BE2C (cell line): ENCODE results near the gene ADCK1.
A peak's percentile ranks its signal among the peaks of the same experiment; 100 is the strongest.
"Not testable (repeated sequence)": the region's sequence is repeated elsewhere in the genome, so short reads cannot be mapped to it uniquely, and the experiment has no call there.

Experiments used
- DNase-seq: peaks from one replicate; pipeline ENCODE4 v3.0.0-alpha.2; 2020
- H3K27me3 ChIP-seq: fragments of 250-450 bp; sonication (Bioruptor Pico); 2 replicates; pipeline ENCODE4 v1.5.1; 2020; ENCODE audit warnings: mild to moderate bottlenecking
- H3K36me3 ChIP-seq: fragments of 250-450 bp; sonication (Bioruptor Pico); 2 replicates; pipeline ENCODE4 v1.5.1; 2020; ENCODE audit warnings: mild to moderate bottlenecking
- H3K4me1 ChIP-seq: fragments of 250-450 bp; sonication (Bioruptor Pico); 2 replicates; pipeline ENCODE4 v1.5.1; 2020
- H3K4me3 ChIP-seq: 2 replicates; pipeline ENCODE4 v1.5.1; 2011; ENCODE audit warnings: low read depth, low read length
- H3K9me3 ChIP-seq: fragments of 250-450 bp; sonication (Bioruptor Pico); 2 replicates; pipeline ENCODE4 v1.5.1; 2020
- CTCF ChIP-seq: IDR thresholded peaks from 2 replicates; pipeline ENCODE4 v1.5.1; 2012; ENCODE audit warnings: mild to moderate bottlenecking, low read depth, low read length

The ADCK1 gene

DNA sequence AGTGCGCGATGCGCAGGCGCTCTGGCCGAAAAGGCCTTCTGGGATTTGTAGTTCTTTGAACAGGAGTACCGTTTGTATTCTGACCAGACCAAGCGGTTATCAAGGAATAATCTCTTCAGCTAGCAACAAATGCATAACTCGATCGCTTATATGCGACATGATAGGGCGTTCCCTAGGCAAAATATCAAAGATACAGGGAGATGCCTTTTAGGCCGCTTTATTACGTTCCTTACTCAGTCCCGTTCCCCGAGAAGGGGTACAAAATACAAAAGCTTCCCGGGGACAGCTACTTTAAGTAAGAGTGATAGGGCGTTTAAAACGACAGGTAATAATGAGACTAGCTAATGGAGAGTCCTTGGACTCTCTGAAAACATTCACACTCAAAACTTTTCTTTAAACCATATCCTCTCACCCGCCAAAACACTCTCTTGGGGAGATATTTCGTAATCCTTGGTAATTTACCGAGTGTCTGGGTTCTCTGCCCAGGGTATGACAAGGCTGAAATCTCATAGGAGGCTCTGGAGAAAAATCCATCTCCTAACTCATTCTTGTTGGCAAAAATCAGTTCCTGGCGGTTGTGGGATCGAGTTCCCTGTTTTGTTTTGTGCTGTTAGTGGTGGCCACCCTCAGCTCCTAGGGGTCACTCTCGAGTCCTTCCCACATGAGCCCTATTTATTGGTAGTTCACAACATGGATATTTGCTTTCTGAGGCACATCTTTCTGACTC is 38.5 kb upstream of the ADCK1 start:
- peak; percentile 47 for DNase-seq
- peaks cover 4% of the 10 kb centered on the region; the same call in 1 of the 2 replicates for H3K4me1 ChIP-seq
- H3K4me3 ChIP-seq, result peak overlapping the region; percentile 99
- H3K9me3 ChIP-seq, result no peaks in the 10 kb centered on the region; the same call in 1 of the 2 replicates
- no peaks in the 10 kb centered on the region for H3K27me3 ChIP-seq
- peak; percentile 61 for TF ChIP-seq CTCF
- peaks cover 9% of the 10 kb centered on the region for H3K36me3 ChIP-seq

DNA sequence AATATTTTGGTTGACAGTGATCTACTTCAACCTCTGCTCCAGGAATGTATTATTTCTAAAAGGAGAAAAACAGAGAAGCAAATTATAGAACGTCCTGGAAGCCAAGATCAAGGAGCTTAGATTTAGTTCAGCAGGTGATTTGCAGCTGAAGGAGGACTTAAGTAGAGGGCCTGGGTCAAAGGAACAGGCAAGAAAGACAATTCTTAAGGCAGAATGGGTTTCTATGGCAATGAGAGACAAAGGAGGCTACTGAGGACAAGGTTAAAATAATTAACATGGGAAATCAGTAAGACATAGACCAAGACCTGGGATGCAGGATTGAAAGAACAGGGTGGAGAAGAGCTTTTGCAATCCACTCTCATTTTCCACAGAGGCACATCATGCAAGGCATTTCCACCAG is 36.6 kb upstream of the ADCK1 start:
- DNase-seq, result no peak
- no peak for TF ChIP-seq CTCF

DNA sequence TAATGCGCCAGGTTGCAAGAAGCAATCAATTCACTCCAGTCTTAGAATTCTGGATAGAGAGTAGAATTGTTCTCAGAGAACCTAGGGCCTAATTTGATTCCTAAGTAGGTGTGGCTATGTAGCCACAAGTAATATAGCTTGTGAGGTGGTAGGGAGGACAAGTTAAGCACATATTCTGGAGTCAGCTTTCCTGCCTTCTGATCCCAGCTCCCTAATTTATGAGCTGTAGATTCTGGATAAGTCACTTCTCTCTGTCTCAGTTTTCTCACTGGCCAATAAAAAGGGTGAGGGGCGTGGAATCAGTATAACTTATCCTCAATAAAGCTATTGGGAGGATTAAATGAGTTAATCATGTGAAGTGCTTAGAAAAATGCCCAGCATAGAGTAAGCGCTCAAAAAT is 35.9 kb upstream of the ADCK1 start:
- TF ChIP-seq CTCF, result no peak
- no peaks in the 10 kb centered on the region; the same call in 1 of the 2 replicates for H3K9me3 ChIP-seq
- no peaks in the 10 kb centered on the region for H3K27me3 ChIP-seq
- H3K36me3 ChIP-seq, result no peaks in the 10 kb centered on the region
- no peak overlapping the region for H3K4me3 ChIP-seq
- H3K4me1 ChIP-seq, result peaks cover 4% of the 10 kb centered on the region; the same call in 1 of the 2 replicates
- no peak for DNase-seq

More for the DNA sequence above, 36.6 kb upstream of the ADCK1 start:
- no peaks in the 10 kb centered on the region for H3K27me3 ChIP-seq
- peaks cover 5% of the 10 kb centered on the region for H3K36me3 ChIP-seq
- no peak overlapping the region for H3K4me3 ChIP-seq
- H3K4me1 ChIP-seq, result peaks cover 4% of the 10 kb centered on the region; the same call in 1 of the 2 replicates
- H3K9me3 ChIP-seq, result no peaks in the 10 kb centered on the region; the same call in 1 of the 2 replicates

DNA sequence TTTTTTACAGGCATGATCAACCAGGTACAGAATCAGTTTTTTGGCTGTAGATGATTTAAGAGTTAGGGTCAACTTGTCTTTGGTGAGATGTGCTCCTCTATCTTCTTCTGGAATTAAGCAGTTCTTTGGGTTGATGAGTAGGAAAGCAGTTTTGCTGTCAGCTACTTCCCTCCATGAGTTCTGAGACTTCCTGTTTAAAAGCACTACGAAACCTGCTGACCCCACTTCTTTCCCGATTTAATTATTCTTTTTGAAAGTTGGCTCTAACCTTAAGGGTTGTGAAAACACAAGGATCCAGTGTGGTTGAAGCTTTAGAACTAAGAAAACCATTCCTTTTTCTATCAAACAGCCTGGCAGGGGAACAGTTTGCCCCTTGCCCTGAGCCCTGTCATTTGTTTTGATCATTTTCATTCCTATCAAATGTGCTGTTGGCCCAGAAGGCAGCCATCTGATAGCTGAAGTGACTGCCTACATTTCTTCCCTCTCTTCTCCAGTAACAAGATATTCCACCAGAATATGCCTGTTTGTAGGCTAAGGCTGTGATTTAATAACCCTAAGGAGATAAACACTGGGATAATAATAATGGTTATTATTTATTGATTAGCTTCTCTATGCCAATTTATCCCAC is 31.4 kb upstream of the ADCK1 start:
- not testable (repeated sequence) for H3K27me3 ChIP-seq, DNase-seq, H3K4me3 ChIP-seq, H3K9me3 ChIP-seq, H3K36me3 ChIP-seq, H3K4me1 ChIP-seq

DNA sequence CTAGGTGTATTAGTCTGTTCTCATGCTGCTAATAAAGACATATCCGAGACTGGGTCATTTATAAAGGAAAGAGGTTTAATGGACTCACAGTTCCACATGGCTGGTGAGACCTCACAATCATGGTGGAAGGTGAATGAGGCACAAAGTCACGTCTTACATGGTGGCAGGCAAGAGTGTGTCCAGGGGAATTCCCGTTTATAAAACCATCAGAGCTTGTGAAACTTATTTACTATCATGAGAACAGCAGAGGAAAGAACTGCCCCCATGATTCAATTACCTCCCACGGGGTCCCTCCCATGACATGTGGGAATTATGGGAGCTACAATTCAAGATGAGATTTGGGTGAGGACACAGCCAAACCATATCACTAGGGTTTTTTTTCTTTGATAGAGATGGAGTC is 25.9 kb upstream of the ADCK1 start:
- DNase-seq, H3K4me3 ChIP-seq, H3K36me3 ChIP-seq, H3K27me3 ChIP-seq, H3K4me1 ChIP-seq, H3K9me3 ChIP-seq: not testable (repeated sequence)

DNA sequence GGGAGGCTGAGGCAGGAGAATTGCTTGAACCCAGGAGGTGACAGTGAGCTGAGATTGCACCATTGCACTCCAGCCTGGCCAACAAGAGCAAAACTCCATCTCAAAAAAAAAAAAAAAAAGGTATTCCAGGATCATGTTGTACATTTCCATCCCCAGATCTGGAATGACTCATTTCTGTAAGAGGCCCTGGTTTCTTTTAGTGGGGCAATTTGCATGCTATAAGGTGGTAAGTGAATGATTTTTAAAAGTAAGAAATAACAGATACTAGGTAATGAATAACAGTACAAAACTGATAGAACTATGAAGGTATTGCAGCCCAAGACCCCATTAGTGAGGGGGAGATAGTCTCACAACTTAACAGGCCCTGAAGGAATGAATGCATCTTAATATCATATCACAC is 17.7 kb upstream of the ADCK1 start:
- no peaks in the 10 kb centered on the region for H3K9me3 ChIP-seq
- H3K36me3 ChIP-seq, result no peaks in the 10 kb centered on the region
- no peaks in the 10 kb centered on the region for H3K27me3 ChIP-seq
- DNase-seq, result no peak
- H3K4me1 ChIP-seq, result no peaks in the 10 kb centered on the region
- H3K4me3 ChIP-seq, result no peak overlapping the region
- TF ChIP-seq CTCF, result no peak

DNA sequence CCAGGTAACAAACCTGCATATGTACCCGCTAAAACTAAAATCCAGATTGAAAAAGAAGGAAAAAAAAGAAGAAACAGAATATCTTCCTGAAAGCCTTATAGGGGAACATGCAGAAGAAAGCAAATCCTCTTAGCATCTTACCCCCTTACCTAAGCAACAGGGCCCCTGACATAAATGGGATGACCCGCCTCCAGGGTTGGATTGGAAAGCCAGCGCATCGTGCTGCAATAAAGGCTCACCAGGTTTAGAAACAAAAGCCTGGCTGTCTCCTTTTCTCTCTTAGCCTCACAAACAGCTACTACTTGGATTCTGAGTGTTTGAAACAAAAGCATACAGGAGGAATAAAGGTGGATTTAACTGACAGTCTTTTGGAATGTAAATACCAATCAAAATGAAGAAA is 13.8 kb upstream of the ADCK1 start:
- no peak for TF ChIP-seq CTCF

More for the DNA sequence above, 13.8 kb upstream of the ADCK1 start:
- Histone ChIP-seq H3K36me3 (no peaks in the 10 kb centered on the region), H3K4me1 (no peaks in the 10 kb centered on the region), H3K4me3 (no peak overlapping the region), H3K27me3 (no peaks in the 10 kb centered on the region), H3K9me3 (no peaks in the 10 kb centered on the region)
- DNase-seq, result no peak
